Fibroblast of lung (primary cell): ENCODE measurements around the gene MPZ. TPM values are rescaled to one million over a fixed set of nuclear protein-coding genes. Genes with fewer than 3 reads are reported as not detected.

Experiments used
- DNase-seq, 2 donors: peaks; one replicate each; pipeline versions ENCODE4 v3.0.0 to v3.0.0-alpha.2; 2010; ENCODE audit warnings: low read depth in 2 of 2
- H2AFZ ChIP-seq: 2 replicates; pipeline ENCODE4 v1.5.1; 2012; ENCODE audit warnings: low read length, control low read depth, inconsistent platforms
- H3K27ac ChIP-seq: 2 replicates; pipeline ENCODE4 v1.5.1; 2011; ENCODE audit warnings: low read length, control low read depth; ENCODE audit not compliant: insufficient read depth
- H3K27me3 ChIP-seq: 2 replicates; pipeline ENCODE4 v1.5.1; 2011; ENCODE audit warnings: mild to moderate bottlenecking, low read length; ENCODE audit not compliant: control insufficient read depth, insufficient read depth
- H3K36me3 ChIP-seq: 2 replicates; pipeline ENCODE4 v1.5.1; 2011; ENCODE audit warnings: low read length; ENCODE audit not compliant: control insufficient read depth, insufficient read depth
- H3K4me1 ChIP-seq: 2 replicates; pipeline ENCODE4 v1.5.1; 2011; ENCODE audit warnings: low read length; ENCODE audit not compliant: control insufficient read depth, insufficient read depth; ENCODE audit errors: extremely low read depth
- H3K4me2 ChIP-seq: 2 replicates; pipeline ENCODE4 v1.5.1; 2011; ENCODE audit warnings: low read length, control low read depth; ENCODE audit not compliant: insufficient read depth; ENCODE audit errors: extremely low read depth
- H3K4me3 ChIP-seq, 4 experiments: fragments of 200-600 bp in 1 of 4; sonication (generic) in 1 of 4; replicated peaks in 1 of 4; 2 replicates each; pipeline ENCODE4 v1.5.1; 2011 to 2016; ENCODE audit warnings: low read length in 4 of 4, low read depth in 3 of 4, mild to moderate bottlenecking in 3 of 4, control low read depth in 2 of 4, inconsistent platforms in 1 of 4, mixed read lengths in 1 of 4; ENCODE audit not compliant: insufficient read depth in 1 of 4; ENCODE audit errors: control extremely low read depth in 1 of 4
- H3K79me2 ChIP-seq: 2 replicates; pipeline ENCODE4 v1.5.1; 2012; ENCODE audit warnings: mild to moderate bottlenecking, low read length, inconsistent platforms; ENCODE audit not compliant: control insufficient read depth, insufficient read depth
- H3K9ac ChIP-seq: 2 replicates; pipeline ENCODE4 v1.5.1; 2011; ENCODE audit warnings: mild to moderate bottlenecking, low read length, control low read depth; ENCODE audit not compliant: insufficient read depth
- H3K9me3 ChIP-seq: 2 replicates; pipeline ENCODE4 v1.5.1; 2012; ENCODE audit warnings: low read depth, low read length; ENCODE audit not compliant: control insufficient read depth, insufficient read depth
- H4K20me1 ChIP-seq: 2 replicates; pipeline ENCODE4 v1.5.1; 2011; ENCODE audit warnings: low read length; ENCODE audit not compliant: control insufficient read depth, insufficient read depth; ENCODE audit errors: extremely low read depth
- CTCF ChIP-seq, 2 donors: IDR thresholded peaks in 1 of 2; conservative IDR thresholded peaks in 1 of 2; 1 replicate in 1 of 2; 2 replicates in 1 of 2; pipeline ENCODE4 v1.5.1; 2011 to 2012; ENCODE audit warnings: low read length in 2 of 2, control low read depth in 1 of 2, inconsistent platforms in 1 of 2, low read depth in 1 of 2, mild to moderate bottlenecking in 1 of 2
- EZH2 ChIP-seq: IDR thresholded peaks from 2 replicates; pipeline ENCODE4 v1.5.1; 2012; ENCODE audit warnings: low read length, control low read depth, mild to moderate bottlenecking; ENCODE audit errors: missing control alignments
- polyA plus RNA-seq, 2 donors: library from polyadenylated mRNA; depleted of rRNA in 1 of 2; stranded (reverse) in 1 of 2; unstranded in 1 of 2; fragments of >200 nt; gene quantifications; 2 replicates each; pipeline ENCODE4 v1.2.1, GENCODE V29; 2011 to 2012; ENCODE audit warnings: missing spikeins in 1 of 2
- total RNA-seq: library from RNA; depleted of rRNA; stranded (reverse); fragments of >200 nt; gene quantifications from 2 replicates; pipeline ENCODE4 v1.2.1, GENCODE V29; 2014

MPZ gene
- total and polyA plus RNA-seq, 2 donors (not counting 1 experiment from before 2014, with no cell fraction given): 0.99 to 1.9 TPM

GRCh38 chr1:161307892-161308638 is 1.7 kb downstream of the MPZ start:
- Histone ChIP-seq H3K9ac (no peak overlapping the region), H3K79me2 (no peaks in the 10 kb centered on the region), H3K4me3 (no peak overlapping the region), H3K27ac (no peak overlapping the region), H3K9me3 (no peaks in the 10 kb centered on the region), H3K36me3 (no peaks in the 10 kb centered on the region), H3K4me1 (peaks cover 16% of the 10 kb centered on the region), H2AFZ (no peak overlapping the region), H4K20me1 (no peaks in the 10 kb centered on the region), H3K27me3 (no peaks in the 10 kb centered on the region), H3K4me2 (no peak overlapping the region)
- TF ChIP-seq CTCF (conservative IDR thresholded peaks at IDR 0.05 in 1 of 2, IDR thresholded peaks at IDR 0.05 in 1 of 2; ENCODE audit: low read depth in 1 of 2, low read length in 2 of 2): no peak
- TF ChIP-seq EZH2: no peak
- DNase-seq: peak; percentile 3 to 48

DNA sequence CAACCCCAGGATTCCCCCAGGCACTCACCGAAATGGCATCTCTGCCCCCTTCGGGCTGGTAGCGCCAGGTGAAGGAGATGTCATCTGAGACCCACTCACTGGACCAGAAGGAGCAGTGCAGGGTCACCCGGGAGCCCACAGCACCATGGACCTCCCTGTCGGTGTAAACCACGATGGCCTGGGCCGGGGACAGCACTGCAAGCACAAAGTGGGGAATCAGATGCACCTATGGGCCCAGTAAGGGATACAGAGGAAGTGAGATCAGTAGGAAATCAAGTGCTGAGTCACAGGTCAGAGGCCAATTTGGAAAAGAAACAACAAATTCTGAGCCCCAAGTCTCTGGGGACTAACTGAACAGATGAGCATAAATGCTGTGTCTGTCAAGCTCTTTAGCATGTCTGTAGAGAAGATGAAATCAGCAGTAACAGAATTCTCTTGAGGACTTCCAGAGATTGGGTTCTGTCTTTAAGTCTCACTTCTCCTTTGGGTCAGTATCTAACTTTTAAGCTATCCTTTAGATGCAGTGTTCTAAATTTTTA is 2.5 kb downstream of the MPZ start:
- H4K20me1 ChIP-seq: no peaks in the 10 kb centered on the region
- peak in 1 of 2 donors; percentile 58 for DNase-seq
- peak overlapping the region; percentile 49 for H3K27ac ChIP-seq
- no peak overlapping the region for H3K4me3 ChIP-seq
- no peaks in the 10 kb centered on the region for H3K36me3 ChIP-seq
- peak overlapping the region; percentile 40 for H3K4me2 ChIP-seq
- H3K9me3 ChIP-seq: no peaks in the 10 kb centered on the region
- H3K4me1 ChIP-seq: peaks cover 16% of the 10 kb centered on the region
- no peaks in the 10 kb centered on the region for H3K27me3 ChIP-seq
- H3K9ac ChIP-seq: no peak overlapping the region
- TF ChIP-seq CTCF (conservative IDR thresholded peaks at IDR 0.05 in 1 of 2, IDR thresholded peaks at IDR 0.05 in 1 of 2; ENCODE audit: low read depth in 1 of 2, low read length in 2 of 2): no peak
- no peak for TF ChIP-seq EZH2
- peak overlapping the region; percentile 72 for H2AFZ ChIP-seq
- H3K79me2 ChIP-seq: no peaks in the 10 kb centered on the region

GRCh38 chr1:161305867-161306519 is 3.8 kb downstream of the MPZ start:
- peak overlapping the region; percentile 34 to 79 (median 60) for H3K4me3 ChIP-seq
- no peaks in the 10 kb centered on the region for H3K79me2 ChIP-seq
- H3K27me3 ChIP-seq: no peaks in the 10 kb centered on the region
- TF ChIP-seq CTCF (conservative IDR thresholded peaks at IDR 0.05 in 1 of 2, IDR thresholded peaks at IDR 0.05 in 1 of 2; ENCODE audit: low read depth in 1 of 2, low read length in 2 of 2): peak in 1 of 2 donors; percentile 32
- TF ChIP-seq EZH2: no peak
- peak; percentile 47 to 59 for DNase-seq
- no peaks in the 10 kb centered on the region for H4K20me1 ChIP-seq
- H3K36me3 ChIP-seq: no peaks in the 10 kb centered on the region
- peak overlapping the region; percentile 77 for H3K4me2 ChIP-seq
- peak overlapping the region; percentile 40 for H3K9ac ChIP-seq
- H3K27ac ChIP-seq: no peak overlapping the region
- no peaks in the 10 kb centered on the region for H3K9me3 ChIP-seq
- H3K4me1 ChIP-seq: peaks cover 16% of the 10 kb centered on the region
- peak overlapping the region; percentile 81 for H2AFZ ChIP-seq
